Muscle layer of duodenum (tissue), 2 donors: ENCODE results near the gene ATP6V1C2.

Experiments used
- H3K27ac ChIP-seq: one replicate; pipeline ENCODE4 v1.7.0; 2013; ENCODE audit warnings: mild to moderate bottlenecking, low read length
- H3K27me3 ChIP-seq: one replicate; pipeline ENCODE4 v1.7.0; 2013; ENCODE audit warnings: low read depth, mild to moderate bottlenecking, control low read depth, low read length
- H3K36me3 ChIP-seq, 2 donors: one replicate each; pipeline ENCODE4 v1.7.0; 2013; ENCODE audit warnings: low read length in 2 of 2, control low read depth in 1 of 2, mild to moderate bottlenecking in 1 of 2; ENCODE audit not compliant: insufficient read depth in 2 of 2, control insufficient read depth in 1 of 2
- H3K4me1 ChIP-seq, 2 donors: one replicate each; pipeline ENCODE4 v1.7.0; 2013; ENCODE audit warnings: low read length in 2 of 2, mild to moderate bottlenecking in 2 of 2, control low read depth in 1 of 2, moderate library complexity in 1 of 2; ENCODE audit not compliant: insufficient read depth in 2 of 2, control insufficient read depth in 1 of 2
- H3K4me3 ChIP-seq, 2 donors: one replicate each; pipeline ENCODE4 v1.7.0; 2013; ENCODE audit warnings: low read length in 2 of 2, low read depth in 1 of 2, mild to moderate bottlenecking in 1 of 2
- H3K9me3 ChIP-seq, 2 donors: one replicate each; pipeline ENCODE4 v1.7.0; 2013; ENCODE audit warnings: low read length in 2 of 2, control low read depth in 1 of 2, mild to moderate bottlenecking in 1 of 2; ENCODE audit not compliant: control insufficient read depth in 1 of 2
- donor health status: healthy.

The ATP6V1C2 gene

GRCh38 chr2:10833021-10833420, 111.6 kb downstream of the ATP6V1C2 start:
- H3K36me3 ChIP-seq = no peaks in the 10 kb centered on the region

GRCh38 chr2:10834068-10834655, 112.7 kb downstream of the ATP6V1C2 start:
- Histone ChIP-seq H3K27me3 (no peaks in the 10 kb centered on the region), H3K4me3 (no peak overlapping the region), H3K27ac (no peak overlapping the region), H3K4me1 (peaks cover 0 to 14% of the 10 kb centered on the region in 2 donors), H3K9me3 (no peaks in the 10 kb centered on the region), H3K36me3 (no peaks in the 10 kb centered on the region)

More at GRCh38 chr2:10833021-10833420, 111.6 kb downstream of the ATP6V1C2 start:
- Histone ChIP-seq H3K27me3 (no peaks in the 10 kb centered on the region), H3K4me3 (no peak overlapping the region), H3K4me1 (peaks cover 0 to 14% of the 10 kb centered on the region in 2 donors), H3K9me3 (no peaks in the 10 kb centered on the region), H3K27ac (no peak overlapping the region)
